HepG2 (cell line): ENCODE data around the gene TMEM236. TPM values are rescaled to one million over a fixed set of nuclear protein-coding genes. Genes with fewer than 3 reads are reported as not detected.

Source experiments
- ATF7 ChIP-seq, 2 experiments: fragments of 450-650 bp in 1 of 2; sonication (generic) in 1 of 2; formaldehyde crosslinking in 1 of 2; IDR thresholded peaks; 2 replicates each; pipeline versions ENCODE4 v1.4.0 to v1.6.1; 2016 to 2020; ENCODE audit warnings: antibody characterized with exemption in 1 of 2, mild to moderate bottlenecking in 1 of 2, missing genetic modification reagents in 1 of 2
- CREBL2 ChIP-seq: sonication (generic); formaldehyde crosslinking; IDR thresholded peaks from 2 replicates; pipeline ENCODE4 v1.8.1; 2023; ENCODE audit warnings: missing genetic modification reagents, mild to moderate bottlenecking, borderline replicate concordance
- ETV6 ChIP-seq: sonication (generic); formaldehyde crosslinking; conservative IDR thresholded peaks from 2 replicates; pipeline ENCODE4 v1.4.0; 2020; ENCODE audit warnings: missing genetic modification reagents
- HNF4G ChIP-seq, 2 experiments: sonication (generic) in 1 of 2; formaldehyde crosslinking in 1 of 2; IDR thresholded peaks; 2 replicates each; pipeline versions ENCODE4 v1.4.0 to v1.6.1; 2011 to 2020; ENCODE audit warnings: borderline replicate concordance in 2 of 2, low read depth in 2 of 2, mild to moderate bottlenecking in 2 of 2, low read length in 1 of 2, missing genetic modification reagents in 1 of 2, moderate library complexity in 1 of 2
- ISL2 ChIP-seq: sonication (generic); formaldehyde crosslinking; IDR thresholded peaks from 2 replicates; pipeline ENCODE4 v1.5.0; 2020; ENCODE audit warnings: missing genetic modification reagents
- NPAS2 ChIP-seq: sonication (generic); formaldehyde crosslinking; IDR thresholded peaks from 2 replicates; pipeline ENCODE4 v1.8.0; 2022; ENCODE audit warnings: mild to moderate bottlenecking, missing genetic modification reagents, borderline replicate concordance
- NR2F6 ChIP-seq, 2 experiments: IDR thresholded peaks; 2 replicates each; pipeline ENCODE4 v1.6.1; 2016; ENCODE audit warnings: antibody characterized with exemption in 1 of 2, mild to moderate bottlenecking in 1 of 2
- PAF1 ChIP-seq: IDR thresholded peaks from 2 replicates; pipeline ENCODE4 v1.6.1; 2016; ENCODE audit warnings: missing genetic modification reagents, missing compliant biosample characterization
- ZNF24 ChIP-seq: fragments of 450-650 bp; IDR thresholded peaks from 2 replicates; pipeline ENCODE4 v1.6.1; 2017; ENCODE audit warnings: antibody characterized with exemption, mild to moderate bottlenecking
- ZNF557 ChIP-seq: sonication (generic); formaldehyde crosslinking; IDR thresholded peaks from 2 replicates; pipeline ENCODE4 v1.4.0; 2020; ENCODE audit warnings: missing genetic modification reagents
- ZNF674 ChIP-seq: sonication (generic); formaldehyde crosslinking; IDR thresholded peaks from 2 replicates; pipeline ENCODE4 v1.5.0; 2020; ENCODE audit warnings: low read depth, mild to moderate bottlenecking, missing genetic modification reagents
- ZNF768 ChIP-seq: sonication (generic); formaldehyde crosslinking; IDR thresholded peaks from 2 replicates; pipeline ENCODE4 v1.4.0; 2020; ENCODE audit warnings: missing genetic modification reagents
- polyA plus RNA-seq, 8 experiments: library from polyadenylated mRNA; depleted of rRNA in 3 of 8; stranded (reverse) in 7 of 8; unstranded in 1 of 8; fragments of >200 nt; fragmentation: Illumina TruSeq in 4 of 8; extraction: Trizol in 4 of 8; gene quantifications; 2 replicates each; pipeline versions ENCODE4 v1.2.1 to v1.2.3, GENCODE V29; 2011 to 2016; ENCODE audit warnings: low read depth in 4 of 8, missing spikeins in 1 of 8, mixed read lengths in 1 of 8; ENCODE audit not compliant: insufficient read depth in 1 of 8
- total RNA-seq, 5 experiments: library from RNA; depleted of rRNA; stranded (reverse); fragments of >200 nt; fragmentation: Illumina TruSeq; extraction: Trizol; gene quantifications; 2 replicates each; pipeline ENCODE4 v1.2.3, GENCODE V29; 2016; ENCODE audit warnings: low read depth in 1 of 5
- TF ChIP-seq, protein P1 (sequence below), 2 experiments: fragments of 450-650 bp in 1 of 2; sonication (generic) in 1 of 2; formaldehyde crosslinking in 1 of 2; IDR thresholded peaks; 2 replicates each; pipeline versions ENCODE4 v1.6.1 to v1.8.0; 2016 to 2022; ENCODE audit warnings: antibody characterized with exemption in 1 of 2, mild to moderate bottlenecking in 1 of 2, missing genetic modification reagents in 1 of 2
- TF ChIP-seq, protein P2 (sequence below): sonication (generic); formaldehyde crosslinking; IDR thresholded peaks from 2 replicates; pipeline ENCODE4 v1.4.0; 2020; ENCODE audit warnings: missing genetic modification reagents, borderline replicate concordance
- TF ChIP-seq, protein P3 (sequence below): sonication (generic); formaldehyde crosslinking; IDR thresholded peaks from 2 replicates; pipeline ENCODE4 v1.5.1; 2020; ENCODE audit warnings: missing genetic modification reagents, mild to moderate bottlenecking, borderline replicate concordance

The TMEM236 gene
- total and polyA plus RNA-seq, 2 of the 13 experiments (the other 11 are each of a cell fraction or from before 2014, with no cell fraction given) = 0.04 to 0.08 TPM

DNA sequence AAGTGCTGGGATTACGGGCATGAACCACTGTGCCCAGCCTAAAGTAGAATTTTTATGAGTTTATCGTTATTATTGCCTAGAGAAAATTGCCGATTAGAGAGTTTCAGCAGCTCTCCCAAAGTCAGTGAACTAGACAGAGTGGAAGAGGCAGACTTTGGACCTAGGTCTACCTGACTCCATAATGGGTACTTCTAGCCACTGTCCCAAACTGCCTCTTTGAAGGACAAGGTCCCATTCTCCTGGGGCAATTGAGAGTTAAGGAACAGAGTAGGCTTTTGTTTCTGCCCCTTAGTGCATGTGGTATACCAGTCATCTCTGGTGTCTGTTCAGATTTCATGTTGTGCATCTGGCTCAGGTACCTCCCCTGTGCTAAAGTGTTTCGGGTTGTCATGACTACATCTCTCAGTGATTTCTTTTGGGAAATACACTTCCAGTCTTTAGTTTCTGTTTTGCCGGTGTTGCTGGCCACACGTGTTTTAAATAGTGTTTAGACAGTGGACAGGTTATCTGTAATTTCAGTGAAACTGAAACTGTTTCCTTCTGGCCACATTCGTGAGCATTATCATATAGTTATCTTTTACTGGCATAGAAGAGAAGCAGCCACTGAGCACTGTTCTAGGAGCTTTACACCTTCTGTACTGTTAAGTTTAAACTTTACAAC lies 4.7 kb downstream of the TMEM236 start (continued):
- TF ChIP-seq, protein P1, sequence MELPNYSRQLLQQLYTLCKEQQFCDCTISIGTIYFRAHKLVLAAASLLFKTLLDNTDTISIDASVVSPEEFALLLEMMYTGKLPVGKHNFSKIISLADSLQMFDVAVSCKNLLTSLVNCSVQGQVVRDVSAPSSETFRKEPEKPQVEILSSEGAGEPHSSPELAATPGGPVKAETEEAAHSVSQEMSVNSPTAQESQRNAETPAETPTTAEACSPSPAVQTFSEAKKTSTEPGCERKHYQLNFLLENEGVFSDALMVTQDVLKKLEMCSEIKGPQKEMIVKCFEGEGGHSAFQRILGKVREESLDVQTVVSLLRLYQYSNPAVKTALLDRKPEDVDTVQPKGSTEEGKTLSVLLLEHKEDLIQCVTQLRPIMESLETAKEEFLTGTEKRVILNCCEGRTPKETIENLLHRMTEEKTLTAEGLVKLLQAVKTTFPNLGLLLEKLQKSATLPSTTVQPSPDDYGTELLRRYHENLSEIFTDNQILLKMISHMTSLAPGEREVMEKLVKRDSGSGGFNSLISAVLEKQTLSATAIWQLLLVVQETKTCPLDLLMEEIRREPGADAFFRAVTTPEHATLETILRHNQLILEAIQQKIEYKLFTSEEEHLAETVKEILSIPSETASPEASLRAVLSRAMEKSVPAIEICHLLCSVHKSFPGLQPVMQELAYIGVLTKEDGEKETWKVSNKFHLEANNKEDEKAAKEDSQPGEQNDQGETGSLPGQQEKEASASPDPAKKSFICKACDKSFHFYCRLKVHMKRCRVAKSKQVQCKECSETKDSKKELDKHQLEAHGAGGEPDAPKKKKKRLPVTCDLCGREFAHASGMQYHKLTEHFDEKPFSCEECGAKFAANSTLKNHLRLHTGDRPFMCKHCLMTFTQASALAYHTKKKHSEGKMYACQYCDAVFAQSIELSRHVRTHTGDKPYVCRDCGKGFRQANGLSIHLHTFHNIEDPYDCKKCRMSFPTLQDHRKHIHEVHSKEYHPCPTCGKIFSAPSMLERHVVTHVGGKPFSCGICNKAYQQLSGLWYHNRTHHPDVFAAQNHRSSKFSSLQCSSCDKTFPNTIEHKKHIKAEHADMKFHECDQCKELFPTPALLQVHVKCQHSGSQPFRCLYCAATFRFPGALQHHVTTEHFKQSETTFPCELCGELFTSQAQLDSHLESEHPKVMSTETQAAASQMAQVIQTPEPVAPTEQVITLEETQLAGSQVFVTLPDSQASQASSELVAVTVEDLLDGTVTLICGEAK (IDR thresholded peaks at IDR 0.05) = no peak
- TF ChIP-seq, protein P1 (CRISPR knock-in tag; IDR thresholded peaks at IDR 0.05) = no peak
- TF ChIP-seq ZNF674 (CRISPR knock-in tag) (no peak), PAF1 (CRISPR knock-in tag) (no peak), ISL2 (CRISPR knock-in tag) (no peak), HNF4G (IDR thresholded peaks at IDR 0.05; ENCODE audit: borderline replicate concordance, low read depth, low read length) (peak; percentile 44), HNF4G (CRISPR knock-in tag; IDR thresholded peaks at IDR 0.05; ENCODE audit: borderline replicate concordance, low read depth) (no peak), ZNF557 (CRISPR knock-in tag) (no peak), NR2F6 (IDR thresholded peaks at IDR 0.05) (no peak), NR2F6 (CRISPR knock-in tag; IDR thresholded peaks at IDR 0.05) (no peak), CREBL2 (no peak), ETV6 (CRISPR knock-in tag) (no peak), ZNF24 (no peak), ATF7 (IDR thresholded peaks at IDR 0.05) (no peak), ATF7 (CRISPR knock-in tag; IDR thresholded peaks at IDR 0.05) (no peak), NPAS2 (no peak), ZNF768 (no peak)
- TF ChIP-seq, protein P2, sequence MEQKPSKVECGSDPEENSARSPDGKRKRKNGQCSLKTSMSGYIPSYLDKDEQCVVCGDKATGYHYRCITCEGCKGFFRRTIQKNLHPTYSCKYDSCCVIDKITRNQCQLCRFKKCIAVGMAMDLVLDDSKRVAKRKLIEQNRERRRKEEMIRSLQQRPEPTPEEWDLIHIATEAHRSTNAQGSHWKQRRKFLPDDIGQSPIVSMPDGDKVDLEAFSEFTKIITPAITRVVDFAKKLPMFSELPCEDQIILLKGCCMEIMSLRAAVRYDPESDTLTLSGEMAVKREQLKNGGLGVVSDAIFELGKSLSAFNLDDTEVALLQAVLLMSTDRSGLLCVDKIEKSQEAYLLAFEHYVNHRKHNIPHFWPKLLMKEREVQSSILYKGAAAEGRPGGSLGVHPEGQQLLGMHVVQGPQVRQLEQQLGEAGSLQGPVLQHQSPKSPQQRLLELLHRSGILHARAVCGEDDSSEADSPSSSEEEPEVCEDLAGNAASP (CRISPR knock-in tag) = no peak
- TF ChIP-seq, protein P3, sequence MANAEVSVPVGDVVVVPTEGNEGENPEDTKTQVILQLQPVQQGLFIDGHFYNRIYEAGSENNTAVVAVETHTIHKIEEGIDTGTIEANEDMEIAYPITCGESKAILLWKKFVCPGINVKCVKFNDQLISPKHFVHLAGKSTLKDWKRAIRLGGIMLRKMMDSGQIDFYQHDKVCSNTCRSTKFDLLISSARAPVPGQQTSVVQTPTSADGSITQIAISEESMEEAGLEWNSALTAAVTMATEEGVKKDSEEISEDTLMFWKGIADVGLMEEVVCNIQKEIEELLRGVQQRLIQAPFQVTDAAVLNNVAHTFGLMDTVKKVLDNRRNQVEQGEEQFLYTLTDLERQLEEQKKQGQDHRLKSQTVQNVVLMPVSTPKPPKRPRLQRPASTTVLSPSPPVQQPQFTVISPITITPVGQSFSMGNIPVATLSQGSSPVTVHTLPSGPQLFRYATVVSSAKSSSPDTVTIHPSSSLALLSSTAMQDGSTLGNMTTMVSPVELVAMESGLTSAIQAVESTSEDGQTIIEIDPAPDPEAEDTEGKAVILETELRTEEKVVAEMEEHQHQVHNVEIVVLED (CRISPR knock-in tag) = no peak
